Fibroblast of villous mesenchyme (primary cell): ENCODE measurements around the gene TMEM95. TPM values are rescaled to one million over a fixed set of nuclear protein-coding genes. Genes with fewer than 3 reads are reported as not detected.
"Not testable (repeated sequence)": the region's sequence is repeated elsewhere in the genome, so short reads cannot be mapped to it uniquely, and the experiment has no call there.

Experiments
- DNase-seq: peaks from one replicate; pipeline ENCODE4 v3.0.0-alpha.2; 2010; ENCODE audit warnings: low read depth
- H3K4me3 ChIP-seq: 2 replicates; pipeline ENCODE4 v1.5.1; 2011; ENCODE audit warnings: low read depth, mild to moderate bottlenecking, low read length
- CTCF ChIP-seq: IDR thresholded peaks from 2 replicates; pipeline ENCODE4 v1.5.1; 2012; ENCODE audit warnings: low read depth, mild to moderate bottlenecking, low read length; ENCODE audit not compliant: insufficient read depth
- total RNA-seq: library from RNA; depleted of rRNA; stranded (reverse); fragments of >200 nt; gene quantifications from 2 replicates; pipeline ENCODE4 v1.2.3, GENCODE V29; 2012

Gene TMEM95
- total RNA-seq, 1 donor = not detected

- no peak overlapping the region for H3K4me3 ChIP-seq
- peak; percentile 21 for DNase-seq
- no peak for TF ChIP-seq CTCF
Observed at GRCh38 chr17:7354262-7354843, 603 bp upstream of the TMEM95 start.

- no peak for DNase-seq
- no peak overlapping the region for H3K4me3 ChIP-seq
- TF ChIP-seq CTCF = no peak
Observed at GRCh38 chr17:7355573-7355972, 617 bp downstream of the TMEM95 start.

DNA sequence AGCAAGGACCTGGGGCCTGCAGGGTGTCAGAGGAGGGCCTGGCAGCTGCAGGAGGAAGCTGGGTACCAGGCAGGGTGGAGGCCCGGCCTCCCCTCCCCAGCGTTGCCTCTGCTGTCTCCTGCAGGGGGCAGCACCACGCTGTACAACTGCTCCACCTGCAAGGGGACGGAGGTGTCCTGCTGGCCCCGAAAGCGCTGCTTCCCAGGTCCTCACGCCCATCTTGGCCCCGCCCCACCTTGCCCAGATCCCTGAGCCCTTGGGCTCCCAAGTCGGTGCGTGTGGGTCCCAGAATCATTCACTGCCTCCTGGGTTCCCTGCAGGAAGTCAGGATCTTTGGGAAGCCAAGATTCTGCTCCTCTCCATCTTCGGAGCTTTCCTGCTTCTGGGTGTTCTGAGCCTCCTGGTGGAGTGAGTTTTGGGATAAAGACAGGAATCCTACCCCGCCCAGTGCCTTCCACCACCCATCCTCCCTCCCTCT, 1.2 kb downstream of the TMEM95 start:
- DNase-seq = peak; percentile 70
- TF ChIP-seq CTCF = peak; percentile 80
- no peak overlapping the region for H3K4me3 ChIP-seq

DNA sequence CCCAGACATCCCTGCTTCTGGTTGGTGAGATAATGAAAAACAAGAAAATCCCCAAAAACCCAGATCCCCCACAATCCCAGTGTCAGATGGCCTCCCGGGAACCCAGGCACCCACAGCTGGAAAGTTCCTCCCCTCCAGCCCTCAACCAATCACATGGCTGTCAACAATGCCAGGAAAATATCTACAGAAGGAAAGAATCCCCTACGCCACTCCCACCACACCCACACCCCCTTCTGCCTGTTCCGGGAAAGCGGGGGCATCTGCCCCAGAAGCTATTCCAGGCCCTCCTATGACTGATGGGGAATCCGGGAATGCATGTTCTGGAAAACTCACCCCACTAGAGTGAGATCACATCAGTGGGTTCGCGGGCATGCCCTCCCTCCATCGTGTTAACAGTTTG, 1.8 kb downstream of the TMEM95 start:
- no peak for DNase-seq

GRCh38 chr17:7357381-7357780, 2.4 kb downstream of the TMEM95 start:
- no peak overlapping the region for H3K4me3 ChIP-seq
- DNase-seq = no peak
- no peak for TF ChIP-seq CTCF

More for the DNA sequence above, 1.8 kb downstream of the TMEM95 start:
- no peak overlapping the region for H3K4me3 ChIP-seq
- no peak for TF ChIP-seq CTCF

DNA sequence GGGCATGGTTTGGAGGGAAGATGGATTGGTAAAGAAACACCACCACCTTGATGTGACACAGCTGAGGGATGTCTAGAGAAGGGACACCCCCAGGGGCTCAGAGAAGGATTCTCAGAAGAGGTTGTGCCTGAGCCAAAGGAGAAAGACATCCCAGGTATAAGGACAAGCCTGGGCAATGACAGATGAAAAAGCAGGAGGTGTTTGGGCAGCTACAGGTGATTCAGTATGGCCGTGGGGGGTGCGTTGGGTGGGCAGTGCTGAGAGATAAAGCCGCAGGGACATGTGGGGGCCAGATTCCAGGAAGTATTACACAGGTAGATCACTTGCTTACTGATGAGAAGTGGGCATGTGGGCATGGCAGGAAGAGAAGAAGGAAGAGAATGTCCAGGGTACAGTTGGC, 7.0 kb downstream of the TMEM95 start:
- no peak for TF ChIP-seq CTCF
- no peak for DNase-seq
- no peak overlapping the region for H3K4me3 ChIP-seq

- TF ChIP-seq CTCF = no peak
- DNase-seq = peak; percentile 19
- H3K4me3 ChIP-seq = no peak overlapping the region
Observed at GRCh38 chr17:7363311-7363710, 8.4 kb downstream of the TMEM95 start.

DNA sequence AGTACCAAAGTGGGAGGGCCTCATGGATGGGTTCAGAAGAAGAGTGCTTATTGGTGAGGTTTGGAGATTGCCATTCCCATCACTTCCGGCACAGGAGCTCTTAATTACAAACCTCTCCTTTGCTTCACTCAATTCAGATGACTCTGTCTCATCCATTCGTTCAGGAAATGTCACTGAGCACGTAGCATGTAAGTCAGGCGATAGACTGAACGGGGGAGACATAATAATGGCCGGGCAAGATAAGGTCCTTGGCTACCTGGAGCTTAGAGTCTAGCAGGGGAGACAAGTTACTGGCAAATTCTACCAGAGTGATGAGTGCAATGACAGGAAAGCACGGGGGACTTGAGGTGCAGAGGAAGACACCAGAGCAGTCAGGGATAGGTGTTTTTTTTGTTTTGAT, 11.0 kb downstream of the TMEM95 start:
- H3K4me3 ChIP-seq, DNase-seq: not testable (repeated sequence)
